HG03457 (cell line): ENCODE results near the gene HOXA2.

Source experiments
- ATAC-seq: cut with Tn5 transposase; IDR thresholded peaks from one replicate; pipeline ENCODE4 v1.9.1; 2021; ENCODE audit warnings: moderate number of reproducible peaks; ENCODE audit not compliant: unreplicated experiment

HOXA2 gene

GRCh38 chr7:27126596-27127327, 24.3 kb upstream of the HOXA2 start:
- ATAC-seq, result no peak

GRCh38 chr7:27125986-27126394, 23.5 kb upstream of the HOXA2 start:
- ATAC-seq, result no peak

- no peak for ATAC-seq
Measured at GRCh38 chr7:27124902-27125689, 22.6 kb upstream of the HOXA2 start.

GRCh38 chr7:27124096-27124901, 21.8 kb upstream of the HOXA2 start:
- no peak for ATAC-seq

- ATAC-seq, result no peak
Measured at GRCh38 chr7:27123477-27124053, 21.1 kb upstream of the HOXA2 start.

- ATAC-seq, result no peak
Measured at GRCh38 chr7:27123007-27123476, 20.6 kb upstream of the HOXA2 start.

GRCh38 chr7:27122077-27122910, 19.8 kb upstream of the HOXA2 start:
- no peak for ATAC-seq

GRCh38 chr7:27121684-27122076, 19.2 kb upstream of the HOXA2 start:
- ATAC-seq, result no peak

- ATAC-seq, result no peak
Measured at GRCh38 chr7:27119412-27119911, 17.0 kb upstream of the HOXA2 start.

- ATAC-seq, result no peak
Measured at GRCh38 chr7:27118580-27118979, 16.1 kb upstream of the HOXA2 start.

GRCh38 chr7:27117887-27118491, 15.5 kb upstream of the HOXA2 start:
- ATAC-seq, result no peak

- no peak for ATAC-seq
Measured at GRCh38 chr7:27116962-27117886, 14.7 kb upstream of the HOXA2 start.

- no peak for ATAC-seq
Measured at GRCh38 chr7:27116031-27116961, 13.8 kb upstream of the HOXA2 start.

- no peak for ATAC-seq
Measured at GRCh38 chr7:27115221-27116026, 12.9 kb upstream of the HOXA2 start.

GRCh38 chr7:27114881-27115220, 12.4 kb upstream of the HOXA2 start:
- no peak for ATAC-seq

- no peak for ATAC-seq
Measured at GRCh38 chr7:27113991-27114769, 11.7 kb upstream of the HOXA2 start.
